Measurements from ENCODE around the gene SARS1. TPM values are rescaled to one million over a fixed set of nuclear protein-coding genes. Genes with fewer than 3 reads are reported as not detected.

SARS1 gene
- polyA plus RNA-seq, 1 of the 3 experiments (the other 2 are of a cell fraction), result 98.3 TPM

GRCh38 chr1:109268431-109269211 is 54.9 kb downstream of the SARS1 start:
- no peaks in the 10 kb centered on the region for H3K9me3 ChIP-seq
- H3K4me3 ChIP-seq (ENCODE audit: low read depth in 2 of 2, low read length in 1 of 2), result no peak overlapping the region
- no peaks in the 10 kb centered on the region for H3K27me3 ChIP-seq (ENCODE audit: insufficient read depth)
- peaks cover 0 to 4% of the 10 kb centered on the region in 2 experiments; a peak in 1 of 4 replicates for H3K4me1 ChIP-seq (ENCODE audit: control insufficient read depth in 1 of 2, insufficient read depth in 2 of 2, low read depth in 1 of 2, low read length in 1 of 2)
- TF ChIP-seq ZBTB33 (IDR thresholded peaks at IDR 0.05; ENCODE audit: borderline replicate concordance, low read depth) (no peak), RFX5 (IDR thresholded peaks at IDR 0.05; ENCODE audit: low read length) (no peak), USF2 (IDR thresholded peaks at IDR 0.05; ENCODE audit: borderline replicate concordance, low read depth, low read length) (no peak), USF1 (IDR thresholded peaks at IDR 0.05; ENCODE audit: borderline replicate concordance, low read depth) (no peak), NRF1 (IDR thresholded peaks at IDR 0.05; ENCODE audit: low read depth, low read length) (no peak), FOXJ3 (CRISPR knock-in tag; IDR thresholded peaks at IDR 0.05) (no peak), TEAD4 (IDR thresholded peaks at IDR 0.05; ENCODE audit: borderline replicate concordance, insufficient read depth) (no peak), SMC3 (IDR thresholded peaks at IDR 0.05; ENCODE audit: low read depth, low read length) (no peak), IRF3 (IDR thresholded peaks at IDR 0.05; ENCODE audit: low read depth, low read length) (no peak), GABPA (IDR thresholded peaks at IDR 0.05; ENCODE audit: low read depth) (no peak), YY1 (IDR thresholded peaks at IDR 0.05; ENCODE audit: low read depth) (no peak), GATA2 (CRISPR knock-in tag; IDR thresholded peaks at IDR 0.05) (no peak), REST (IDR thresholded peaks at IDR 0.05; ENCODE audit: low read depth, low read length) (no peak), RAD21 (IDR thresholded peaks at IDR 0.05; ENCODE audit: low read length) (no peak), RCOR1 (IDR thresholded peaks at IDR 0.05; ENCODE audit: low read length) (no peak)
- WGBS (ENCODE audit: low lambda C conversion rate), result 93% methylated on average over 15 of the region's 29 CpGs
- POLR2A ChIA-PET, result no interaction called here
- CTCF ChIA-PET, result interaction anchor here (1.2 to 4.9 kb wide), 4 partner anchors 8 to 156 kb away, joined by 4 to 32 read pairs (median 5); partner anchors contain the start of gene SORT1
- H3F3A ChIP-seq (replicated peaks; ENCODE audit: insufficient read depth), result no peaks in the 10 kb centered on the region
- no peak overlapping the region for H2AFZ ChIP-seq (ENCODE audit: low read depth)
- H3K27ac ChIP-seq (ENCODE audit: low read depth in 2 of 2, low read length in 1 of 2), result no peak overlapping the region
- no peaks in the 10 kb centered on the region for H4K20me1 ChIP-seq (ENCODE audit: insufficient read depth)
- H3K79me2 ChIP-seq (ENCODE audit: insufficient read depth), result no peaks in the 10 kb centered on the region
- no peak overlapping the region for H3K4me2 ChIP-seq
- H3K9me2 ChIP-seq, result no peaks in the 10 kb centered on the region
- H3K9ac ChIP-seq, result no peak overlapping the region
- DNase-seq, result no peak
- H3K36me3 ChIP-seq (replicated peaks in 1 of 2; ENCODE audit: control insufficient read depth in 1 of 2, insufficient read depth in 2 of 2, low read length in 1 of 2), result no peaks in the 10 kb centered on the region
